ENCODE data around the gene ZNF236.
"Not testable (repeated sequence)": the region's sequence is repeated elsewhere in the genome, so short reads cannot be mapped to it uniquely, and the experiment has no call there.

ZNF236 gene

GRCh38 chr18:76988031-76988826 lies 165.9 kb downstream of the ZNF236 start:
- no peak for DNase-seq (ENCODE audit: low spot score)

- DNase-seq (ENCODE audit: low spot score), result no peak
Observed at GRCh38 chr18:76988827-76989646, 166.7 kb downstream of the ZNF236 start.

GRCh38 chr18:76989647-76990190 lies 167.4 kb downstream of the ZNF236 start:
- DNase-seq (ENCODE audit: low spot score), result no peak

- DNase-seq (ENCODE audit: low spot score), result not testable (repeated sequence)
Observed at GRCh38 chr18:76990343-76991020, 168.1 kb downstream of the ZNF236 start.

- no peak for DNase-seq (ENCODE audit: low spot score)
Observed at GRCh38 chr18:76991021-76991688, 168.8 kb downstream of the ZNF236 start.

- DNase-seq (ENCODE audit: low spot score), result no peak
Observed at GRCh38 chr18:76992226-76993084, 170.1 kb downstream of the ZNF236 start.

- DNase-seq (ENCODE audit: low spot score), result no peak
Observed at GRCh38 chr18:76993085-76993382, 170.7 kb downstream of the ZNF236 start.

- no peak for DNase-seq (ENCODE audit: low spot score)
Observed at GRCh38 chr18:76993573-76993972, 171.2 kb downstream of the ZNF236 start.

GRCh38 chr18:76994086-76994654 lies 171.8 kb downstream of the ZNF236 start:
- no peak for DNase-seq (ENCODE audit: low spot score)

- DNase-seq (ENCODE audit: low spot score), result no peak
Observed at GRCh38 chr18:76995896-76996295, 173.5 kb downstream of the ZNF236 start.

- DNase-seq (ENCODE audit: low spot score), result no peak
Observed at GRCh38 chr18:76996429-76996828, 174.1 kb downstream of the ZNF236 start.

GRCh38 chr18:76997951-76998808 lies 175.8 kb downstream of the ZNF236 start:
- no peak for DNase-seq (ENCODE audit: low spot score)

GRCh38 chr18:76999077-76999476 lies 176.7 kb downstream of the ZNF236 start:
- no peak for DNase-seq (ENCODE audit: low spot score)

GRCh38 chr18:77000527-77000926 lies 178.2 kb downstream of the ZNF236 start:
- peak; percentile 40 for DNase-seq (ENCODE audit: low spot score)

GRCh38 chr18:77001041-77001440 lies 178.7 kb downstream of the ZNF236 start:
- no peak for DNase-seq (ENCODE audit: low spot score)

- no peak for DNase-seq (ENCODE audit: low spot score)
Observed at GRCh38 chr18:77001979-77002378, 179.6 kb downstream of the ZNF236 start.

- DNase-seq (ENCODE audit: low spot score), result no peak
Observed at GRCh38 chr18:77002496-77002895, 180.1 kb downstream of the ZNF236 start.

- DNase-seq (ENCODE audit: low spot score), result no peak
Observed at GRCh38 chr18:77003316-77003715, 181.0 kb downstream of the ZNF236 start.

GRCh38 chr18:77004555-77005380 lies 182.4 kb downstream of the ZNF236 start:
- DNase-seq (ENCODE audit: low spot score), result no peak

Measured in cerebellar cortex (tissue), 1 donor.